RPMI7951 (cell line): ENCODE data around the gene ALOX12B. TPM values are rescaled to one million over a fixed set of nuclear protein-coding genes. Genes with fewer than 3 reads are reported as not detected.

Source experiments
- DNase-seq: peaks from one replicate; pipeline ENCODE4 v3.0.0-alpha.2; 2012; ENCODE audit warnings: low read depth
- total RNA-seq: library from RNA; depleted of rRNA; stranded (reverse); fragments of >200 nt; shearing (Covaris generic); gene quantifications from 2 replicates; pipeline ENCODE4 v1.2.3, GENCODE V29; 2014; rRNA removed

The ALOX12B gene
- total RNA-seq, 1 experiment from 2014 or later = not detected

DNA sequence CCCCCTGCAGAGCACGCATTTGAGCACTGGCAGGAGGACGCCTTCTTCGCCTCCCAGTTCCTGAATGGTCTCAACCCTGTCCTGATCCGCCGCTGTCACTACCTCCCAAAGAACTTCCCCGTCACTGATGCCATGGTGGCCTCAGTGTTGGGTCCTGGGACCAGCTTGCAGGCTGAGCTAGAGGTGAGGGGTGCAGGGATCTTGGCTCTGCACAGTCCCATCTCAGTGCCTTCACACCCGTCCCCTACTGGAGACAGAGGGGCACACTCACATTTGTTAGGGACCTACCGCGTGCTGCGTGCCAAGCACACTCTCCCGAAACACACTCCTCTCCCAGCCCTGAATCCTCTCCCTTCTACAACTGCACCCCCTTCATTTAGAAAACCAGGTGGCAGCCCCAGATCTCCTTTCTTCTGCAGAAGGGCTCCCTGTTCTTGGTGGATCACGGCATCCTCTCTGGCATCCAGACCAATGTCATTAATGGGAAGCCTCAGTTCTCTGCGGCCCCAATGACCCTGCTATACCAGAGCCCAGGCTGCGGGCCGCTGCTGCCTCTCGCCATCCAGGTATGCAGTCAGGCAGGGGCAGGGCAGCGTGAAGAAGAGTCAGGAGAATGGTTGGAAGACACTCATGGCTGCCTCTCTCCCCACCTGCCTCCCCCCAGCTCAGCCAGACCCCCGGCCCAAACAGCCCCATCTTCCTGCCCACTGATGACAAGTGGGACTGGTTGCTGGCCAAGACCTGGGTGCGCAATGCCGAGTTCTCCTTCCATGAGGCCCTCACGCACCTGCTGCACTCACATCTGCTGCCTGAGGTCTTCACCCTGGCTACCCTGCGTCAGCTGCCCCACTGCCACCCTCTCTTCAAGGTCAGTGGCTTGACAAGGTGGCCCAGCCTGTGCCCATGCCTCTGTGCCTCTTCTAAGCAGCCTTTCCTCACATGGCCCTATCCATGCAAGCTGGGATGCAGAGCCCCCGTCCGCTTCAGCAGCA lies 42.4 kb downstream of the ALOX12B start:
- no peak for DNase-seq

DNA sequence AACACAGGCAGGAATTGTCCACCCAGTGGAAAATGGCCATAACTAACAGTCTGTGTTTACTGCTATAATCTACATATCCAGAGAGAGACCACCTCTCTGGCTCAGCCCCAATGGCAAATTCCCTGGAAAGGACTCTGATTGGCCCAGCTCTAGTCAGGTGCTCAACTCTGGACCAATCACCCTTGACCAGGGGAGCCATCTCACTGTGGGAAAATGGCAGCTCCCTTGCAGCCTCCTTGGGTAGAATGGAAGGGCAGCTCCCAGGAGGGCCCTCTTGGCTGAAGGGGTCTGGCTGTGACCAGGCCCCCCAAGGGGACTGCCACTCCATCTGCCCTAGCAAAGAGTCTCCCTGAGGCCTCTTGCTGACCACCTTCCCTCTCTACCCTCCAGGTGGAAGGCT lies 45.5 kb downstream of the ALOX12B start:
- peak; percentile 39 for DNase-seq

DNA sequence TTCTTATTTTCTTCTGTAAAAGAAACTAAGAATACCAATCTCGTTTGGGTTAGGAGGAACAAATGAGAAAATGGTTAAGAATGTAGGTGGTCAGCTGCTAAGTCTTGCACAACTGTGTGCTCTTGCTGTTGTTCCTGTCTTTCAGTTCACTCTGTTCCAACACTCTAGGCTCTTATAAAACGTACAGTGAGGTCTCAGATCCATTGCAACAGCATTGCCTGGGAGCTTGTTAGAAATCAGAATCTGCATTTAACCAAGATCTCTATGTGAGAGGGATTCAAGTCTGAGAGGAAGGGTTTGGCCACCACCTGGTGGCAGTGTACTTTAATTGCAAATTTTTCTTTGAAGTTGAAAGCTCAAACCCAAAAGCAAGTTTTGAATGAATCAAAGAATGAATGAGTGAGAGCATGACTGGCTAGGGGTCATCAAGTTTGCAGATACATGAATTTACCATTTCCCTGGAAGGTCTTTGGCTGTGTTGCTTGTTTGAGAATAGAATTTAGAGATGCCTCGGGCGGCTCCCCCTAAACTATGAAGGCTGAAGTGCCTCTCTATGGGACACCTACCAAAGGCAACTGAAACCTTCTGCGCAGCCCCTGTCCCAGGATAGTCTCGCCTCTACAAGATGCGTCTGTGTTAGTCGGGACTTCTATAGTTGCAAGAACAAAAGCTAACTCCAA lies 46.1 kb downstream of the ALOX12B start:
- DNase-seq = peak; percentile 62

DNA sequence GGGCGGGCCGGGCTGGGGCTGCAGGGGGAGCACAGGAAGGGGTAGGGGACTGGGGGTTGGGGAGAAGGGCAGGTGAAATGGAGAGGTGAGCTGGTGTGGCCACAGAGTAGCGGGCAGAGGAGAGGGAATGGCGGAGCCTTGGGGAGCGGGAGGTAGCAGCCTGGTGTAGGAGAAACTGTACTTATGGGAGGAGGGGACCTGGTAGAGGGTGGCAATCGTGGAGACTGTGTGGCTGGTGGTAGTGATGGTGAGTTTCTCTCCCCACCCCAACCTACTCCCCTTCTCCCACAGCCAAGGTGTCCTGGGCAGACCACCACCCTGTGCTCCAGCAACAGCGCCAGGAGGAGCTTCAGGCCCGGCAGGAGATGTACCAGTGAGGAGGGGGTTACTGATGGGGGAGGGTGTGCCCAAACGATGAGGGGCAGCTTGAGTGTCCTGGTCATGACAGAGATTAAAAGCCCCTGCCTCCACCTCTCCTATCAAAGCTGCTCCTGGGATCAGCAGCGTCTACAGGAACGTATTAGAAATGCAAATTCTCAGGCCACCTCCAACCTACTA lies 47.8 kb downstream of the ALOX12B start:
- DNase-seq = no peak

DNA sequence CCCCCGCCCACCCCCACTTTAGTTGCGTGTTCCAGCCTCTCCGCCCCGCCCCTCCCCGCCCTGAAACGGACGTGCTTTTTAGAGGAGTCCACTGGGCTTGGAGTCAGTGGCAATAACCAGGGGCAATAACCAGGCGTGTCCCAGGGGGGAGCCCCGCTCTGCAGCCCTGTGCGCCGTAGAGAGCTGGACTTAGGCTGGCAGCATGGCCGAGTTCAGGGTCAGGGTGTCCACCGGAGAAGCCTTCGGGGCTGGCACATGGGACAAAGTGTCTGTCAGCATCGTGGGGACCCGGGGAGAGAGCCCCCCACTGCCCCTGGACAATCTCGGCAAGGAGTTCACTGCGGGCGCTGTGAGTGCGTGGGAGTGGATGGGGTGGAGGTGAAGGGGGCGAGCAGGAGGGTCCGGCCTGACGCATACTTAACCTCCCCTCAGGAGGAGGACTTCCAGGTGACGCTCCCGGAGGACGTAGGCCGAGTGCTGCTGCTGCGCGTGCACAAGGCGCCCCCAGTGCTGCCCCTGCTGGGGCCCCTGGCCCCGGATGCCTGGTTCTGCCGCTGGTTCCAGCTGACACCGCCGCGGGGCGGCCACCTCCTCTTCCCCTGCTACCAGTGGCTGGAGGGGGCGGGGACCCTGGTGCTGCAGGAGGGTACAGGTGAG lies 48.4 kb downstream of the ALOX12B start, which contains the start of gene ALOX15B:
ALOX15B (plus strand) TSS at position 106 of the 657 bp plus-strand sequence; CDS start at position 203, 97 bp downstream.
- DNase-seq = no peak

DNA sequence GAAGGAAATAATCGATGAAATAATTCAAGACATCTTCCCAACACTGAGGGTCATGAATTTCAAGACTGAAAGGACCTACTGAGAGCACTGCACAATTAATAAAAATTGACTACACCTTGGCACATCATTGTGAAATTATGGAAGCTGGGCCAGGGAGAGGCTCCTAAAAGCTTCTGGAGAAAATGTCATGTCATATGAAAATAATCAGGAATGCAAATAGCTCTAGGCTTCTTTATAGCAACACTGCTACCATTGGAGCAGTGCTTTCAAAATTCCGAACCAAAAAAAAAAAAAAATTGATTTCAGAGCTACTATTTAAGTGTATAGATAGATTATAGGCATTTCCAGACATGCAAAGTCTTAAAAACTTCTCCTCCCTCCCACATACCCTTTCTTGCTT lies 55.1 kb downstream of the ALOX12B start:
- DNase-seq = no peak

DNA sequence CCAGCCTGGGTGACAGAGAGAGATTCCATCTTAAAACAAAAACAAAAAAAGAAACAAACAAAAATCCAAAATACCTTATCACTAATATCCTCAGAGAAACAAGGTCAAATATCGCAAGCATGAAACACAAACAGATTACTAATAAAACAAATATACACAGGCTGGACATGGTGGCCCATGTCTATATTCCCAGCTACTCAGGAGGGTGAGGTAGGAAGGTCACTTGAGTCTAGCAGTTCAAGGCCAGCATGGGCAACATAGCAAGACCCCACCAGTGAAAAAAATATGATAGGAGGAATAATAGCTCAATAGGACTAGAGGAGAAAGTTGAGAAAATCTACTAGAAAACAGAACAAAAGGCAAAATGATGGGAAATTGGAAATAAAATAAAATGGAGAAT lies 55.6 kb downstream of the ALOX12B start:
- no peak for DNase-seq

DNA sequence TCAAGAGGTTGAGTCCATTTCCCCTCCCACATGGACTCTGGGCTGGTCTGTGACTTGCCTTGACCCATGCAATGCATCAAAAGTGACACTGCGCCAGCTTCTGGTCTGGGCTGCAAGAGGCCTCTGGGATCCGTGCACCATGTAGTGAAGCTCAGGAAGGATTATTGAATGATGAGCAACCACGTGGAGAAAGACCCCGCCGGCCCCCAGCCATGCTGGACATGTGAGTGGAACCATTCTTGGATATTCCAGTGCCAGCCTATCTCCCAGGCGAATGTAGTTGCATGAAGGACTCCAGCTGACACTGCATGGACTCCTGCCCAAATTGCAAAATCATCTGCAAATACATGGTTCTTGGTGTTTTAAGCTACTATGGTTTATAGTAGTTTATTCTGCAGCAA lies 56.3 kb downstream of the ALOX12B start:
- no peak for DNase-seq

DNA sequence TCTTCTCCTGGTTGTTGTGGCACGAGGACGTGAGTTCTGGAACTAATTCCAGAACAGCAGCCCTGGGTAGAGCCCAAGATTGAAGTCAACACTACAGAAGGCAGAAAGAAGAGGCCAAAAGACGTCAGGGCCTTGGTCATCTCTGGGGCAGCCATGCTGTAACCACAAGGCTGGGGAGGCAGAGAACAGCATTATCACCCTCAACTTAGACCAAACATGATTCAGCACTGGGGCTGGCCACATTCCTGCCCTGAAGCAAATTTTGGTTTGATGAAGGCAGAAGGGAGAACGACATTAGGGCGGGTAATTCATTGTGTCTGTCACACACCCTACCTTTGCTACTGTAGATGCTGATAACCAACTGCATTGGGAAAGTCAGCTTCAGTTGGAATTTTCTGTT lies 58.4 kb downstream of the ALOX12B start:
- DNase-seq = peak; percentile 92

DNA sequence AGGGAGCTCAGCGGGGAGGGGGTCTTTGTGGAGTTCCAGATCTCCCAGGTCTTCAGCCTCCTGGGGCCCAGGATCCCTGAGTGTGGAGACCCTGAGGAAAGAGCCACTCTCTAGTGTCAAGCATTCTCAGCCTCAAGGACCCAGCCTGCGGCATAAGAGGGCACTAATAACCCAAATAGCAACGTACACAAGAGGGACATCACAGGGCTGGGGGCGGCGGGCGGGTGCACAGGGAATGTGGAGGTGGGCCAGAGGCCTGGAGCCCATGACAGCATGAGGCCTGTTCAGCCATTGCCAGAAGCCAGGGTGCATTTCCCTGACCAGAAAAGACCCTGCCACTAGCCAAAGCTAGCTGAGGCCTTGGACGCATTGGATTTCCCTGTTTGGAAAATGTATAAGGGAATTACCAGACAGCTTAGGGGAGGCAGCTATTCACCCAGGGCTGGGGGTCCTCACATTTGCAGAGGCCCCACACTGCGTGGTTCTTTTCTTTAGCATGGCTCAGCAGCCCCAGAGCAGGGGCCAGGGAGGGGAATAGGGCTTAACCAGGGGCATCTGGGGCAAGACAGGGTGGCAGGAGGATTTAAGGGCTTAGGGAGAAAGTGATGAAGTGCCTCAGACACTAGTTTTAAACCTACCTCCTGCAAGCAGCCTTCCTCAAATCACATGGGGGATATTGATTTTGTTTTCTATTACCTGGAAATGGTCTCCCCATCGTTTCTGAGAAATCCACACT lies 62.2 kb downstream of the ALOX12B start:
- DNase-seq = no peak

DNA sequence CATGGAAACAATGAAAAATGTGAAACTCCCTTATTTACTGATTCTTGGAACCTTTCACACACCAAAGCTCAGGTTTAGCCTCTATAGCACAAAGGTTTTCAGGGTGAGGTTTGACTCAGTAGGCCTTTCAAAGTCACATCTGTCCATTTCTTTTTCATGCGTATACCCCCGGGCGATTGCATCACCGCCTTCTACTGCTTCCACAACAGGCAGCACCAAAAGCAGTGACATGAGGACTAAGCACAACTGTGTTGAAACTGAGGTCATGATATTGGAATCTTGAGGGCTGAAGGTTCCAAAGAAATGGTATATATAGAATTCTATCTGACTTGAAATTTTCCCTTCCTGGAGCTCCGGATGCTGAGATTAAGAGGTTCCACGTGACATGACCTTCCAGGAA lies 63.4 kb downstream of the ALOX12B start:
- peak; percentile 61 for DNase-seq

Other genes starting within 250 kb of the ALOX12B start
- gene TMEM88, start 232.7 kb downstream of the ALOX12B start, total RNA-seq = not detected in 2 replicates
- gene NAA38, start 230.2 kb downstream of the ALOX12B start, total RNA-seq = 94.4 and 110 TPM in 2 replicates
- 5.7 and 6.1 TPM in 2 replicates for gene CYB5D1, start 229.7 kb downstream of the ALOX12B start, total RNA-seq
- 20.3 and 30.8 TPM in 2 replicates for gene CHD3, start 198.9 kb downstream of the ALOX12B start, total RNA-seq
- 2.3 and 7.8 TPM in 2 replicates for gene RNF227, start 171.4 kb downstream of the ALOX12B start, total RNA-seq
- gene KCNAB3, start 157.9 kb downstream of the ALOX12B start, total RNA-seq = 1.1 TPM in 2 replicates
- gene TRAPPC1, start 155.8 kb downstream of the ALOX12B start, total RNA-seq = 39.9 and 54.2 TPM in 2 replicates
- 19.6 and 23.2 TPM in 2 replicates for gene CNTROB, start 155.5 kb downstream of the ALOX12B start, total RNA-seq
- gene GUCY2D, start 85.1 kb downstream of the ALOX12B start, total RNA-seq = not detected in 2 replicates
- not detected in 2 replicates for gene ALOX15B, start 48.7 kb downstream of the ALOX12B start, total RNA-seq
- 0.12 TPM in 1 of 2 replicates, not detected in the other for gene ALOXE3, start 30.8 kb upstream of the ALOX12B start, total RNA-seq
- 0.48 TPM in 1 of 2 replicates, not detected in the other for gene HES7, start 36.4 kb upstream of the ALOX12B start, total RNA-seq
- gene PER1, start 64.7 kb upstream of the ALOX12B start, total RNA-seq = 3.0 and 8.2 TPM in 2 replicates
- 2.0 and 2.1 TPM in 2 replicates for gene VAMP2, start 75.2 kb upstream of the ALOX12B start, total RNA-seq
- gene TMEM107, start 88.7 kb upstream of the ALOX12B start, total RNA-seq = 53.3 and 64.7 TPM in 2 replicates
- 3.0 and 5.9 TPM in 2 replicates for gene BORCS6, start 102.5 kb upstream of the ALOX12B start, total RNA-seq
- gene AURKB, start 122.9 kb upstream of the ALOX12B start, total RNA-seq = 94.7 and 97.8 TPM in 2 replicates
- gene CTC1, start 160.3 kb upstream of the ALOX12B start, total RNA-seq = 3.4 and 3.7 TPM in 2 replicates
- 10.5 and 16.8 TPM in 2 replicates for gene PFAS, start 161.6 kb upstream of the ALOX12B start, total RNA-seq
- 10.7 and 14.9 TPM in 2 replicates for gene RANGRF, start 201.0 kb upstream of the ALOX12B start, total RNA-seq
- gene SLC25A35, start 207.7 kb upstream of the ALOX12B start, total RNA-seq = 0.98 and 1.2 TPM in 2 replicates
- gene ARHGEF15, start 222.5 kb upstream of the ALOX12B start, total RNA-seq = not detected in 2 replicates